GM15510 (cell line): Measurements from ENCODE around the gene HIPK1.

Experiments used
- POLR2A ChIP-seq: IDR thresholded peaks from 3 replicates; pipeline ENCODE4 v1.6.1; 2011; ENCODE audit warnings: borderline replicate concordance; ENCODE audit not compliant: insufficient read length; ENCODE audit errors: extremely low read depth

The HIPK1 gene

DNA sequence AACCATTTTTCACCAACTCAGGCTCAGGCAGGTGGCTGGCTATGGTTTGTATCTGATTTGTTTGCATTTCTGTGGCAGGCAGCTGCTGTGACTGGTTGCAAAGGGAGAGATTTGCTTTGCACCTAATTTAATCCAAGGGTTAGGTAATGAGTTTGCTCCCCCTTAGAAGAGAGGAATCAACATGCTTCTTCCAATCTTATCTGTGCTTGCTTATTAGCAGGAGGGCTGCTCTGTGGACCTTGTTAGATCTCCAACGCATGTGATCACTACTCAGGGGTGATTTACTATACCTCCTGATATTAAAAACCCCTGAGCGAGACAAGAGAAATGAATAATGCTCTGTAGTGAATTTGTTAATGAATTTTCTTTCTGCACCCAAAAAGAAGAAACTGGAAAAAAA, 70.7 kb downstream of the HIPK1 start:
- TF ChIP-seq POLR2A = no peak

DNA sequence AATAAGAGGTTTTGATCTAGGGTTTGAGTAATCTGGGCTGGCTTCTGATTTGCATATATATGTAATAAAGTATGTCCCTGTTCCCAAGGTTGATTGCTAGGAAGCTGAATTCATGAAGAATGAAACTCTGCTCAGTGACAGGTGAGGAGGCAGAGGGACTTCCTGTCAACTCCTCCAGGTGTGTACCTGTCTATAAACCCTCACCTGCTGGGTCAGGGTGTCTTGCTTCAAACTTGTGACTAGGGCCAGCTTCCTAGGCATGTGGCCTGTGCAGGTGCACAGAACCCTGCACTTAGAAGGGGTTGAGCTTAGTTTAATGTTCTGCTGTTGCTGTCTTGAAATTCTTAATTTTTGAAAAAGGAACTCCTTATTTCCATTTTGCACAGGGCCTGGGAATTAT, 71.3 kb downstream of the HIPK1 start:
- TF ChIP-seq POLR2A = no peak

DNA sequence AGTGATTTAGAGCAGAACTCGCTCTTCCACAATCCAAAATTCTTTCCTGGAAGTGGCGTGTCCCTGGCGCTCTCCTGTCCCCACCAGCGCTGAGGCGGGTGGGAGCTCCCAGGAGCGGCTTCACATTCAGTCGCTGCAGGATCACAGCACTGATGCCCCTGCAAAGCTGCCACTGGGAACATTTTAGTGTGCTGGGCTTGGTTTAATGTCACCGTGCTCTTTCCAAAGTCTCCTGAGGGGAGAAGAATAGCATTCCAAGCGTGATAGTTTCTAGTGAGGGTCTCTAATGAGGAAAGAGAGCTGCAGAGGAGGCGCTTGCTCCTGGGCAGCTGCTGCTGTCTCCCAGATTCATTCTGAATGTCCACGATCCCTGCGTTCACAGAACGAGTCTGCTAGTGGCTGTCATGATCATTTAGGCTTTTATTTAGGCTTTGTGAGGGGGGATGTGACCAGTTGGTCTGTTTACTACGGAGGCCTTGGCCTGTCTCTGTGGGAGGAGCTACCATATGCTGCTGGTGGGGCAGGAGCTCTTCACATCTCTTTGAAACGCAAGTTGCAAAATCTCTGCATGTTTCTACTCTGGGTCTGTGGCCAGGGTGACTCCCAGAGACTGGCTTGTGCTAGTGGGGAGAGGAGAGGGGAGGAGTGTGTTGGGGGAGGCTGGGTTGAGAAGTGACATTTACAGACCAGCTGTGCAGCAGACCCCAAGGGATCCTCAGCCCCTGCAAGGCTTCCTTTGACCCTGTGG, 73.5 kb downstream of the HIPK1 start:
- TF ChIP-seq POLR2A = no peak

DNA sequence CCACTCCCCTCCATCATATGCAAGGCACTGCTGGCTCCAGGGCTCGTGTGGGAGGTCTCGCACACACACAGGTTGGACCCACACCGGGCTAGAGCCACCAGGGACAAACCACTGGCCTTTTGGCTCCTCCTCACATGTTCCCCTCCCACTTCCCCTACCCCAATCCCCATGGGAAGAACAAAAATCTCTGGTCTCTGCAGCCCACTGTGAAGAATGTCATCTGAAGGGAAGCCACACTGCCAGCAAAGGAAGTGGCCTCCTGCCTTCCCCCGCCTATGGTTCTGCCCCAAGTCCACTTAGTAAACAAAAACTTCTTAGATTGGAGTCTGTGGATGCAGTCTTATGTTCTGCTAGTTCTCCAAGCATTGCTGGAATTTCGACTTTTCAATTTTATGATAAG, 74.3 kb downstream of the HIPK1 start:
- no peak for TF ChIP-seq POLR2A

DNA sequence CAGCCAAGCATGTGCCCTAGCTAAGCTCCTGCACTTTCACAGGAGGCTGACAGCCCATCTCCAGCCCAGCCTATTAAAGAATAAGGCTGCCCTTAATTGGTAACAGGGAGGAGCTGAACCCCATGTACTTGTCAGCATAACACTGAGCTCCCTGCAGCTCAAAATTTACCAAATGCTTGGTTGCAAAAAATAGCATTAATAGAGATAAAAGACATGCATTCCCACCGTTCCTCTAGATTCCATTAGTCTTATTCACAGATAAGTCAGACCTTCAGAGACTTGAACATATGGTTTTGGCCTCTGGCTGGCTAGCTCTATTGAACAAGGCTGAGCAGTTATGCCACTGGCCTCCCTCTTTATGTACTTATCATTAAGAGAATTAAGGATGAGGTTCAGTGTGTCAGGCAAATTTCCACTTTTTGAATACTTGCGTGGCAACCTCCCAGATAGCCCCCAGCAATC, 79.4 kb downstream of the HIPK1 start:
- TF ChIP-seq POLR2A = no peak

DNA sequence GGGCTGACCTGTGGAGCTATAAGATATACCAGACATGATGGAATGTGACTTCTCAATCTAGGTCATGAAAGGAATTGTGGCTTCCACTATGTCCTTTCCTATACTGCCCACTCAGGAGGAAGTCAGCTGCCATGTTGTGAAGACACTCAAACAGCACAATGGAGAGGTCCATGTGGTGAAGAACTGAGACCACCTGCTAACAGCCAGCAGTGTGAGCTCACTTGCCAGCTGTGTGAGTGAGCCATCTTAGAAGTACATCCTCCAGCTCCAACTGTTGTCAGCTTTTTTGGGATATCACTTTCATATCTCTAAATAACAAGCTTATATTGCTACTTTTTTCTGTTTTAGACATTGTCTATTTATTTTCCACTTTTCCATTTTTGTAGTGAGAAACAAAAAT, 79.9 kb downstream of the HIPK1 start:
- no peak for TF ChIP-seq POLR2A

DNA sequence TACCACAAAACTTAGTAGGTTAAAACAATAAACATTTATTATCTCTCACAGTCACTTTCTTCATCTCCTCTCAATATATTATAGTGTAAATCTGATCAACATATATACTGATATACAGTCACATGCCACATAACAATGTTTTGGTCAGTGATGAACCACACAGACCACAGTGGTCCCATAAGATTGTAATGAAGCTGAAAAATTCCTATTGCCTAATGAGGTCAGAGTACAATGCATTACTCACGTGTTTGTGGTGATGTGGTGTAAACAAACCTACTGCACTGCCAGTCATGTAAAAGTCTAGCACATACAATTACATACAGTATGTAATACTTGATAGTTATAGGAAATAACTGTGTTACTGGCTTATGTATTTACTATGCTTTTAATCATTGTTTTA, 80.3 kb downstream of the HIPK1 start:
- TF ChIP-seq POLR2A = no peak

DNA sequence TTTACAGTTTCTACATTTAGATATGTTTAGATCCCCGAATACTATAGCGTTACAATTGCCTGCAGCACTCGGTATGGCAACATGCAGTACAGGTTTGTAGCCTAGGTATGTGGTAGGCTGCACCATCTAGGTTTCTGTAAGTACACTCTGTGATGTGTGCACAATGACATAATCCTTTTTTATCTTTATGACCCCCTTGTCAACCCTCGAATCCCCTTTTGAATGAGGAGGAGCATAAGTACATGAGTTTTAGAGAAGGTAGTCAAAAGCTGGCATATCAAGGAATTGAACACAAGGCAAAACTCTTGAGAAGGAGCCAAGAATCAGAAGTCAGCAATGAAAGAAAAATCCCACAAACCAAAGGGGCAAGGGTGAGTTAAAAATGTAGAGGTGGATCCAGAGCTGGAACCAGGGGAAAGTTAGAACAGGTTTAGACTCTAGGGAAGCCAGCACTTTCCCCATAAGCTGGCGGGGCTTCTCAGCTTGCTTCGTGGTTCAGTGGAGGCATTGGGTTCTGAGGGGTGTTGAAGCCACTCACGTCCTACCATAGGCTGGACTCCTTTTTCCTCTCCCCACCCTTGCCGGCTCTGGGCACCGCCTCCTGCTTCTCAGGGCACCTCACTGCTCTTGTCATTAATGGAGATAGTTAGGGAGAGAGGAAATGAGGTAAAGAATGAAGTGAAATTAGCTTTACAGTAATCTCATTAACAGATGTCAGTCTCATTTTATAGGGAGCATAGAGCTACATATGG, 81.5 kb downstream of the HIPK1 start:
- TF ChIP-seq POLR2A = no peak

DNA sequence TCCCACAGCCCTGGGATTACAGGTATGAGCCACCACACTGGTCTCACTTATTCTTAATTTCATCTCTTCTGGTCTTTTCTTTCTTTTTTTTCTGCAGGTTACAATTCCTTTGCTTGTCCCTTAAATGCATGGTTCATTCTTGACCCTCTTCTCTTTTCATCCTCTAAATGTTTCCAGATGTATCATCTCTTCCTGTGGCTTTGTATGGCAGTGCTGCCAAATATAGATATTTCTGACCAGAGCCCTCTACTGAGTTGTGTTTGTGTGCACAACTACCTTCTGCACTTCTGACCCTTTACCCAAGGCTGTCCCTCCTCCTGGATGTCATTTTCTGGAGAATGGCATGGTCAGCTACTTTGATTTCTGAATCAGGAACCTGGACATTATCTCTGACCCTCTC, 82.7 kb downstream of the HIPK1 start:
- no peak for TF ChIP-seq POLR2A

DNA sequence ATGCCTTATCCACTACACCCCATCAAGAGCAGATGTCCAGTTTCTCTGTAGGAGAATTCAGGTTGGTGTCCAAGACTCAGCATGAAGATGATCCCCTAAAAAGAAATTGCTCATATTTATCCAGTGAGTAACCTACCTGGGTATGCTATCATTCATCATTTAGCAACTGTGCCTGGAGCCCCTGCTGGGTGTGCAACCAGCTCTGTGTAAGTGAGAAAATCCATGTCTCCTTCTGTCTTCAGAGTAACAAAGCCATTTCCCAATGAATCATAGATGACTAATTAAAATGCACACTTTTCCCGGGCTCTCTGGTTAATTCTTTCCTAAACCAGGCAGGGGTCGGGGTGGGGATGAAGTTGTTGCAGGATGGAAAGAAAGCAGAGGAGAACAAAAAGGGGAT, 86.0 kb downstream of the HIPK1 start:
- TF ChIP-seq POLR2A = no peak

DNA sequence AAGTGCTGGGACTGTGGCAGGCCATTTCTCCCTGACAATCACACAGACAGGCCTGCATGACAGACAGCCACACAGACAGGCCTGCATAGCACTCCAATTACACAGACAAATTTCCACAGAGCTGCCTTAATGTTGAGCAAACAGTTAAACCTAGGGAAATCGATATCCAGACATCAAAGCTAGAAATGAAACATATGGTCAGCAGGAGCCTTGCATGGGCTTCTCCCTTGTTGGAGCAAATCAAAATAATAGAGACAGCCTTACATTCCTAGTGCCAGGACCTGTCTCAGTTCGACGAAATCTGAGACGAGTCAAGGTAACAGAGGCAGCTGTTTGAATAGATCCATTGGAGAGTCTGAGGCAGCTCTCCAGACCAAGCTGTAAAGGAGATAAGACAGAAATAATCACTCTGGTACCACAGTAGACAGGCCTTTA, 92.6 kb downstream of the HIPK1 start:
- TF ChIP-seq POLR2A = no peak

DNA sequence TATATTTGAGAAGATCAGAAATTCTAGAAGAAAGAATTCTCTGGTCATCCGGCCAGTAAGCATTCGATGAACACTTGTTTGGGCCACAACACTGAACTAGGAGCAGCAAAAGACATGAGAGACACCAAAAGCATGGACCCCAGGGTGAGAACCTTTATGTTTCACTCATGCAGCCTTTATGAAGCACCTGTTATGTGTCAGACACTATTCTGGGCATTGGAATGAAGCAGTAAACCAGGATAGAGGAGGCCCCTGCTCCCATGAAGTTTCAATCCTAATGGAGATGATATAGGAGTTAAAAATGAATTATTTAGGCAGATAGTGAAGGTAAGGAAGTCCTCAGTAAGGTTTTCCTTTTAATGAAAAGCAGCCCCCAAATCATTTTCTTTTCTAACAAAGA, 93.8 kb downstream of the HIPK1 start:
- no peak for TF ChIP-seq POLR2A

DNA sequence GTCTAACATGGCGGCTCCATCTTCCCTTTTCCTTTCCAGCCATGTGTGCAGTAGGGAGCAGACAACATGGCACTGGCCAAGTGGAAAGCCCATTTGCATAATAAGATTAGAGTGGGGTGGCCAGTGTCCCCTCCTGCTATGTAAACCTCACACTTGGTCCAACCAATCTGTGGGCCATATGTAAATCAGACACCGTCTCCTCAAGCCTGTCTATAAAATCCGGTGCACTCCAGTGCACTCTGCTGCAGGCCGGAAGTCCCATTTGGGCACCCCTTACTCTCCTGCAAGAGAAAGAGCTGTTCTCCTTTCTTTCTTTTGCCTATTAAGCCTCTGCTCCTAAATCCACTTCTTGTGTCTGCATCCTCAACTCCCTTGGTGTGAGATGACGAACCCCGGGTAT, 94.3 kb downstream of the HIPK1 start:
- TF ChIP-seq POLR2A = no peak

DNA sequence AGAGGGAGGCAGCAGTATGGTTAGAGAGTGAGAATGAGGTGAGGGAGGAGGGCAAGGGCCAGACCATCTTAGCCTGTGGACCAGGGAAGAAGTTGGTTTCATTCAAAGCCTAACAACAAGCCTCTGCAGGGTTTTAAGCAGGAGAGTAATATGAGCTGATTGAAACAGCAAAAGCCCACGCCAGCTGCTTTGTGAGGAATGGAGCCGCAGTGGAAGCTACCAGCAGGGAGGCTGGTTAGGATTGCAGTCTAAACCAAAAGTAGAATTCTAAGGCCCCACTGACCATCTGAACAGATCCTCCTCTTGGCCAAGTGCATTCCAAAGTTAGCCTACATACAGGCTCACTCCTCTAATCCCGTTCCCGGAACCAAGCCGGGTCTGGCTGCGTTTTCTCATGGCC, 94.9 kb downstream of the HIPK1 start:
- no peak for TF ChIP-seq POLR2A

DNA sequence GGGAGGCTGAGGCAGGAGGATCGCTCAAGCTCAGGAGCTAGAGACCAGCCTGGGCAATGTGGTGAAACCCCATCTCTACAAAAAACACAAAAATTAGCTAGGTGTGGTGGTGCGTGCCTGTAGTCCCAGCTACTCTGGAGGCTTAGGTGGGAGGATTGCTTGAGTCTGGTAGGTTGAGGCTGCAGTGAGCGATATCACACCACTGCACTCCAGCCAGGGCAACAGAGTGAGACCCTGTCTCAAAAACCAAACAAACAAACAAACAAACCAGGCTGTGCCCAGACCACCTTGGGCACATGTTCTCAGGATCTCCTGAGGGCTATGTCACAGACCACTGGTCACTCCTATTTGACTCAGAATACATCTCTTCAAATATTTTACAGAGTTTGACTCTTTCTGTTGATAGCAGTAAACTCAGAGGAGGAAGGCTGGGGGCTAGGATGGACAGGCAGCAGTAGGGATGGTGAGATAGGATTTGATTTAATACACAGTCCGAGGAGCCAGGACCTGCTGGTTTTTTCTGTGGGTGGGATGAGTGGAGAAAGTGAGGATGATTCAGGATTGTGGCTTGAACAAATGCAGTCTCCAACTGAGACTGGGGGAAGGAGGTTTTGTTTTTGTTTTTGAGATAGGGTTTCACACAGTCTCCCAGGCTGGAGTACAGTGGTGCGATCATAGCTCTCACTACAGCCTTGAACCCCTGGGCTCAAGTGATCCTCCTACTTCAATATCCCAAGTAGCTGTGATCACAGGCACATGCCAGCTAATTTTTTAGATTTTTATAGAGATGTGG, 96.7 kb downstream of the HIPK1 start:
- no peak for TF ChIP-seq POLR2A

DNA sequence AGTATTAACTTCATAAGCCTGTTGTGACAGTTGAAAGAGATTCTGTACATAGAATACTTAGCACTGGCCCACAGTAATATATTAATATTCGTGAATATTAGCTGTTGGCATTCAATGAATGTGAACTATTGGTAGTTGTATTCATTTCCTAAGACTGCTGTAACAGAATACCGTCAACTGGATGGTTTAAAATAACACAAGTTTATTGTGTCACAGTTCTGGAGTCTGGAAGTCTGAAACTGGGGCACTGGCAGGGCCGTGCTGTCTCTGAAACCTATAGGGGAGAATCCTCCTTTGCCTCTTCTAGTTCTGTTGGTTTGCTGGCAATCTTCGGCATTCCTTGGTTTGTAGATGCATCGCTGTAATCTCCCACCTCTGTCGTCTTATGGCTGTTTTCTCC, 97.7 kb downstream of the HIPK1 start:
- TF ChIP-seq POLR2A = no peak
